Testis (tissue), 3 donors: Measurements from ENCODE around the gene BLOC1S4. TPM values are rescaled to one million over a fixed set of nuclear protein-coding genes. Genes with fewer than 3 reads are reported as not detected.

Source experiments
- DNase-seq: peaks from one replicate; pipeline ENCODE4 v3.0.0-alpha.2; 2019
- H3K27ac ChIP-seq, 2 donors: fragments of 200-600 bp; sonication (generic); one replicate each; pipeline ENCODE4 v1.5.1; 2019
- H3K27me3 ChIP-seq: fragments of 200-600 bp; sonication (generic); one replicate; pipeline ENCODE4 v1.5.1; 2019
- H3K36me3 ChIP-seq: fragments of 200-600 bp; sonication (generic); one replicate; pipeline ENCODE4 v1.5.1; 2017; ENCODE audit warnings: low read depth; ENCODE audit errors: missing control alignments
- H3K4me1 ChIP-seq: fragments of 200-600 bp; sonication (generic); one replicate; pipeline ENCODE4 v1.5.1; 2019
- H3K4me3 ChIP-seq, 2 donors: fragments of 200-600 bp; sonication (generic); one replicate each; pipeline ENCODE4 v1.5.1; 2017 to 2019
- H3K9me3 ChIP-seq: fragments of 200-600 bp; sonication (generic); one replicate; pipeline ENCODE4 v1.5.1; 2017
- CTCF ChIP-seq, 3 experiments: fragments of 450-650 bp in 2 of 3; fragments of 200-600 bp in 1 of 3; sonication (generic) in 1 of 3; IDR thresholded peaks; one replicate each; pipeline ENCODE4 v1.5.1; 2016 to 2019; ENCODE audit warnings: antibody characterized with exemption in 3 of 3, mild to moderate bottlenecking in 2 of 3, moderate library complexity in 1 of 3
- POLR2A ChIP-seq: fragments of 450-650 bp; IDR thresholded peaks from one replicate; pipeline ENCODE4 v1.6.1; 2017; ENCODE audit warnings: antibody characterized with exemption, mild to moderate bottlenecking, moderate library complexity
- WGBS, 2 donors: methylation state at CpG; one replicate each; pipeline ENCODE4 v1.1.5; 2018; 5-methylcytosine and 5-hydroxymethylcytosine counted together
- intact Hi-C: fragments of 100-400 bp; cut with DNase I; formaldehyde crosslinking; loops from one replicate; pipeline ENCODE4 v1.15.1; 2023; ENCODE audit warnings: low total_unique reads
- polyA plus RNA-seq: library from polyadenylated mRNA; stranded (reverse); fragments of 350-450 nt; fragmentation: Illumina TruSeq; extraction: RNeasy Lipid Tissue Mini Kit (QIAGEN cat#74804); gene quantifications from one replicate; pipeline ENCODE4 v1.2.3, GENCODE V29; 2014; ENCODE audit warnings: low read depth, low replicate concordance; ENCODE audit not compliant: insufficient read depth
- total RNA-seq, 2 donors: library from RNA; depleted of rRNA; stranded (reverse); fragments of >200 nt; gene quantifications; one replicate each; pipeline ENCODE4 v1.2.3, GENCODE V29; 2016

Gene BLOC1S4
- total and polyA plus RNA-seq, 3 donors from 2014 or later = 10.2 to 27.3 (median 21.3) TPM

GRCh38 chr4:6673660-6674499, 42.1 kb upstream of the BLOC1S4 start:
- no peaks in the 10 kb centered on the region for H3K27me3 ChIP-seq
- no peak for TF ChIP-seq CTCF (IDR thresholded peaks at IDR 0.05)
- no peak for TF ChIP-seq POLR2A
- H3K9me3 ChIP-seq = no peaks in the 10 kb centered on the region
- peak overlapping the region; percentile 77 to 87 for H3K4me3 ChIP-seq
- WGBS, 2 donors = 0% methylated on average over 3 to 65 of the region's 89 CpGs
- DNase-seq = peak; percentile 95
- peak overlapping the region; percentile 86 to 91 for H3K27ac ChIP-seq
- peaks cover 25% of the 10 kb centered on the region for H3K4me1 ChIP-seq
- peaks cover 4% of the 10 kb centered on the region for H3K36me3 ChIP-seq
- intact Hi-C loops = no loop called here

- DNase-seq = peak; percentile 40
- no peak for TF ChIP-seq CTCF (IDR thresholded peaks at IDR 0.05)
- TF ChIP-seq POLR2A = no peak
- H3K4me3 ChIP-seq = peak overlapping the region; percentile 77 to 87
- peaks cover 25% of the 10 kb centered on the region for H3K4me1 ChIP-seq
- H3K27me3 ChIP-seq = no peaks in the 10 kb centered on the region
- intact Hi-C loops = no loop called here
- no peaks in the 10 kb centered on the region for H3K9me3 ChIP-seq
- H3K27ac ChIP-seq = peak overlapping the region; percentile 86 to 91
- H3K36me3 ChIP-seq = peaks cover 4% of the 10 kb centered on the region
- WGBS, 2 donors = 4 to 5% methylated on average over 32 to 40 of the region's 40 CpGs
Observed at GRCh38 chr4:6674500-6675149, 41.3 kb upstream of the BLOC1S4 start.

GRCh38 chr4:6676722-6677558, 39.0 kb upstream of the BLOC1S4 start:
- H3K27me3 ChIP-seq = no peaks in the 10 kb centered on the region
- intact Hi-C loops = no loop called here
- no peaks in the 10 kb centered on the region for H3K9me3 ChIP-seq
- H3K4me3 ChIP-seq = no peak overlapping the region
- WGBS, 2 donors = 90 to 92% methylated on average over 21 of the region's 21 CpGs
- H3K4me1 ChIP-seq = peaks cover 25% of the 10 kb centered on the region
- peaks cover 4% of the 10 kb centered on the region for H3K36me3 ChIP-seq
- no peak overlapping the region for H3K27ac ChIP-seq
- TF ChIP-seq POLR2A = no peak
- TF ChIP-seq CTCF (IDR thresholded peaks at IDR 0.05) = no peak
- DNase-seq = no peak

- intact Hi-C loops = no loop called here
- H3K27me3 ChIP-seq = no peaks in the 10 kb centered on the region
- no peak for DNase-seq
- TF ChIP-seq CTCF (IDR thresholded peaks at IDR 0.05) = no peak
- TF ChIP-seq POLR2A = no peak
- H3K36me3 ChIP-seq = peaks cover 1% of the 10 kb centered on the region
- 83 to 86% methylated on average over 9 to 10 of the region's 10 CpGs for WGBS, 2 donors
- H3K4me3 ChIP-seq = no peak overlapping the region
- H3K27ac ChIP-seq = no peak overlapping the region
- peaks cover 14% of the 10 kb centered on the region for H3K4me1 ChIP-seq
- H3K9me3 ChIP-seq = no peaks in the 10 kb centered on the region
Observed at GRCh38 chr4:6680372-6681034, 35.5 kb upstream of the BLOC1S4 start.
